Measurements from ENCODE around the gene FSTL4. TPM values are rescaled to one million over a fixed set of nuclear protein-coding genes. Genes with fewer than 3 reads are reported as not detected.

The FSTL4 gene
- total and polyA plus RNA-seq, 9 donors, result 0.07 to 0.22 (median 0.15) TPM; not detected in 4

DNA sequence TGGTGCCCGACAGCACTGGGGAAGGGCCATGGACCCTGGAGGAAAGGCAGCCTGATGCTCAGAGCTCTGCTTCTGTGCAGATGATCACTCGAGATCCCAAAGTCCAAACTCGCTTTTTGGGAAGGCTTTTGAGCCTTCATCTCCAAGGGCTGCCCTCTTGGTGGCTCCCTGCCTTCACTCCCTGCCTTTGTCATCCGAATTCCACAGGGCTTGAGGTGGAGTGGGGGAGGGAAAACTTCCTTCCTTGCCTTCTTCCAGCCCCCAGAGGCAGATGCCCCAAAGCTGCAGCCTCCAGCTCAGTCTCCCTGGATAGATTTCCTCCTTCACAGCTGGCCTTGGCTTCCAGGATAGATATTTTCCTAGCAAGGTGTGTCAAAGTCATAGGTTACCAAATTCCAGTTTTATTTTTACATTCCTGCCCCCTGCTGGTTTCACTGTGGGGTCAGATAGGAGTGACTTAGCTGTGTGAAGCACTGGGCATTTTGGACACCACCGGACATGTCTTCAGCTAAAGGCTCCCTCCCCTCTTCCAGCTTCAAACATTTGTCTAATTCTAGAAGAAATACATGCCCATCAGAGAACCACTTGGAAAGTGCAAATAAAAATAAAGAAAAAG, 292.3 kb downstream of the FSTL4 start:
- H3K27me3 ChIP-seq, result no peaks in the 10 kb centered on the region
- 59 to 63% (median 59%) methylated on average over 5 of the region's 5 CpGs for WGBS, 3 donors
- H3K27ac ChIP-seq, result no peak overlapping the region
- no peaks in the 10 kb centered on the region for H3K9me3 ChIP-seq
- no peak for TF ChIP-seq EP300 (IDR thresholded peaks at IDR 0.05)
- H3K4me3 ChIP-seq, result no peak overlapping the region
- DNase-seq, result no peak
- H3K36me3 ChIP-seq, result no peaks in the 10 kb centered on the region
- intact Hi-C loops (cut with DNase I), result no loop called here
- no peaks in the 10 kb centered on the region for H3K4me1 ChIP-seq (ENCODE audit: insufficient read depth)

- H3K27me3 ChIP-seq, result no peaks in the 10 kb centered on the region
- no peak for DNase-seq
- no peak overlapping the region for H3K4me3 ChIP-seq
- TF ChIP-seq CTCF (IDR thresholded peaks at IDR 0.05) (no peak), POLR2A (IDR thresholded peaks at IDR 0.05) (no peak), EP300 (IDR thresholded peaks at IDR 0.05) (no peak)
- H3K4me1 ChIP-seq (ENCODE audit: insufficient read depth), result no peaks in the 10 kb centered on the region
- intact Hi-C loops (cut with DNase I), result no loop called here
- 64 to 76% (median 68%) methylated on average over 5 of the region's 5 CpGs for WGBS, 3 donors
- H3K9me3 ChIP-seq, result no peaks in the 10 kb centered on the region
- no peaks in the 10 kb centered on the region for H3K36me3 ChIP-seq
- no peak overlapping the region for H3K27ac ChIP-seq
Measured at GRCh38 chr5:133319244-133319643, 293.1 kb downstream of the FSTL4 start.

DNA sequence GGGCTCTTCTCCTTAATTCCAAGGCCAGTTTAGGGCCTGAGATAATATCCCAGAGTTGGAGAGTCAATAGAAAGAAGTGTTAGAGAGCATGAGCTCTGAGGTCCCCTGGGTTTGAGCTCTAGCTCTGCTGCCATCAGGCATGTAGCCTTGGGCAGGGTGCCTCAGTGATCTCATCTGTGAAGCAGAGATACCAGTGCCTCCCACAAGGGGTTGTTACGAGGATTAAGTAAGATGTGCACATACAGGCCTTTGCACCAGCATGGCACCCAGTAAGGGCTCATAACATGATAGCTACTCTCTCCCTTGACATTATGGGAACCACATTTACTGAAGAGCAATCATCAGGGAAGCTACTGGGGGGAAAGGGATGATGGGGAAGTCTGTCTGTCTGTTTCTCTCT, 294.8 kb downstream of the FSTL4 start:
- intact Hi-C loops (cut with DNase I), result no loop called here
- Histone ChIP-seq H3K27me3 (no peaks in the 10 kb centered on the region), H3K27ac (no peak overlapping the region), H3K4me3 (no peak overlapping the region), H3K9me3 (no peaks in the 10 kb centered on the region), H3K36me3 (no peaks in the 10 kb centered on the region), H3K4me1 (ENCODE audit: insufficient read depth) (no peaks in the 10 kb centered on the region)
- DNase-seq, result no peak
- WGBS, 3 donors, result 57 to 64% (median 62%) methylated on average over 1 of the region's 1 CpG
- TF ChIP-seq POLR2A (IDR thresholded peaks at IDR 0.05), result no peak
- no peak for TF ChIP-seq CTCF (IDR thresholded peaks at IDR 0.05)
- no peak for TF ChIP-seq EP300 (IDR thresholded peaks at IDR 0.05)

- Histone ChIP-seq H3K36me3 (no peaks in the 10 kb centered on the region), H3K27ac (no peak overlapping the region), H3K27me3 (no peaks in the 10 kb centered on the region), H3K4me1 (ENCODE audit: insufficient read depth) (no peaks in the 10 kb centered on the region), H3K9me3 (no peaks in the 10 kb centered on the region), H3K4me3 (no peak overlapping the region)
- no peak for TF ChIP-seq EP300 (IDR thresholded peaks at IDR 0.05)
- TF ChIP-seq CTCF (IDR thresholded peaks at IDR 0.05), result no peak
- DNase-seq, result no peak
- intact Hi-C loops (cut with DNase I), result no loop called here
- WGBS, 3 donors, result 85 to 86% (median 85%) methylated on average over 22 of the region's 22 CpGs
Measured at GRCh38 chr5:133316346-133317343, 295.7 kb downstream of the FSTL4 start.

GRCh38 chr5:133314086-133314485, 298.3 kb downstream of the FSTL4 start:
- Histone ChIP-seq H3K36me3 (no peaks in the 10 kb centered on the region), H3K9me3 (no peaks in the 10 kb centered on the region), H3K27me3 (no peaks in the 10 kb centered on the region), H3K4me3 (no peak overlapping the region), H3K4me1 (ENCODE audit: insufficient read depth) (no peaks in the 10 kb centered on the region), H3K27ac (no peak overlapping the region)
- DNase-seq, result no peak
- intact Hi-C loops (cut with DNase I), result no loop called here
- 89 to 94% (median 90%) methylated on average over 7 of the region's 7 CpGs for WGBS, 3 donors
- no peak for TF ChIP-seq CTCF (IDR thresholded peaks at IDR 0.05)
- no peak for TF ChIP-seq POLR2A (IDR thresholded peaks at IDR 0.05)
- no peak for TF ChIP-seq EP300 (IDR thresholded peaks at IDR 0.05)

Measured in ovary (tissue), 9 donors.